T-helper 17 cell (primary cell): ENCODE measurements around the gene PCGF3. TPM values are rescaled to one million over a fixed set of nuclear protein-coding genes. Genes with fewer than 3 reads are reported as not detected.

Experiments
- ATAC-seq: fragments of 150-1000 bp; cut with Tn5 transposase; 2 replicates; pipeline ENCODE4 v1.10.0; 2021; ENCODE audit warnings: mild to moderate bottlenecking, moderate library complexity
- DNase-seq, 3 donors: peaks; one replicate each; pipeline versions ENCODE4 v3.0.0 to v3.0.0-alpha.2; 2020 to 2021
- H3K9me3 ChIP-seq: one replicate; pipeline ENCODE4 v1.7.0; 2013; ENCODE audit warnings: low read length, mild to moderate bottlenecking; ENCODE audit not compliant: control insufficient read depth, poor library complexity, severe bottlenecking
- H3K27ac Mint-ChIP-seq: one replicate; pipeline ENCODE4 v1.8.0; 2022; ENCODE audit warnings: mild to moderate bottlenecking, moderate library complexity, mixed read lengths
- H3K27me3 Mint-ChIP-seq: one replicate; pipeline ENCODE4 v1.8.0; 2022; ENCODE audit warnings: mixed read lengths
- H3K36me3 Mint-ChIP-seq: one replicate; pipeline ENCODE4 v1.8.0; 2022; ENCODE audit warnings: low read depth, mixed read lengths
- H3K4me1 Mint-ChIP-seq: one replicate; pipeline ENCODE4 v1.8.0; 2022; ENCODE audit warnings: mild to moderate bottlenecking, mixed read lengths
- H3K4me3 Mint-ChIP-seq: one replicate; pipeline ENCODE4 v1.8.0; 2022; ENCODE audit warnings: mild to moderate bottlenecking, moderate library complexity, mixed read lengths
- total RNA-seq, 4 donors: library from RNA in 2 of 4; stranded (reverse) in 2 of 4; gene quantifications; one replicate each; pipeline ENCODE4 v1.2.3 and lab custom pipeline; 2022 to 2026

The PCGF3 gene
- total RNA-seq, 2 donors from 2014 or later: 31.3 to 38.0 TPM

DNA sequence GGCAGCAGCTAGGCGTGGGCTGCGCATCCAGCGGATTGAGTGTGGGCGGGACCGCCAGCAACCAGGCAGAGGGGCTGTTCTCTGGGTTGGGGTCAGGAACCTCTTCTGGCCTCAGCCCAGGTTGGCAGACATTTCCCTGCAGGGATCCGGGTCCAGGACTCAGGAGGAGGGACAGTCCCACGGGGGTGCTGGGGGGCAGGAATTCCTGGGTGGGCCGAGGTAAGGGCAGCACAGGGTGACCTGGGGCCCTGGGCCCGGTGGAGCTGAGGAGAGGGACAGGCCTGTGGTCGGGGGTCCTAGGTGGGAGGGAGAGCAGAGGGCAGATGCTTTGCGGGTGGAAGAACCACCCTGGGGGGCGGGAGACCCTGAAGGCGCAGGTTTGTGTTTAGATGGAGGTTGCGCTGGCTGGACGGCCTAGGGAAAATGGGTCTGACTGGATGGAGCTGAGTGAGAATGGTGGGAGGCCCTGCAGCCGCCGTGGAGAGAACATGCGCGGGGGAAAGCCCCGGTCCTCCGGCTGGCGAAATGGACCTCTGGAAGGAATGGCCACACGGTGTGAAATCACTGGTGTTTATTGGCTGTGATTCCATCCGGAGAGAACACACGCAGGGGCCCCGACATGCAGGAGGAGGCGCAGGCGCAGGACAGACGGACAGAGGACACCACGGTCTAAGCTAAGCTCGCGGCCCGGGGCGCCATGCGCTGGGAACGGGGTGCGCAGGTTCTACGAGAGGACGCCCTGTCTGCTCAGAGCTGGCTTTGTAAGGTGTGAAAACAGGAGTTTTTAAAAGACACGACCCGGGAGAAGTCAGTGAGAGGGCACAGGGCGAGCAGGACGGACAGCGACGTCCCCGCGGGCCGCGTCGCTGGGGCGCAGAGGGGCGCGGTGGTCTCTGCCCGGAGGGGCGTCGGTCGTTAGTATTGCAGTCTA, 79.0 kb downstream of the PCGF3 start:
- no peak for ATAC-seq
- no peak overlapping the region for H3K27ac Mint-ChIP-seq
- DNase-seq: no peak
- peaks cover 21% of the 10 kb centered on the region for H3K27me3 Mint-ChIP-seq
- peaks cover 31% of the 10 kb centered on the region for H3K4me1 Mint-ChIP-seq
- H3K9me3 ChIP-seq: no peaks in the 10 kb centered on the region
- peaks cover 5% of the 10 kb centered on the region for H3K36me3 Mint-ChIP-seq
- peak overlapping the region; percentile 72 for H3K4me3 Mint-ChIP-seq

DNA sequence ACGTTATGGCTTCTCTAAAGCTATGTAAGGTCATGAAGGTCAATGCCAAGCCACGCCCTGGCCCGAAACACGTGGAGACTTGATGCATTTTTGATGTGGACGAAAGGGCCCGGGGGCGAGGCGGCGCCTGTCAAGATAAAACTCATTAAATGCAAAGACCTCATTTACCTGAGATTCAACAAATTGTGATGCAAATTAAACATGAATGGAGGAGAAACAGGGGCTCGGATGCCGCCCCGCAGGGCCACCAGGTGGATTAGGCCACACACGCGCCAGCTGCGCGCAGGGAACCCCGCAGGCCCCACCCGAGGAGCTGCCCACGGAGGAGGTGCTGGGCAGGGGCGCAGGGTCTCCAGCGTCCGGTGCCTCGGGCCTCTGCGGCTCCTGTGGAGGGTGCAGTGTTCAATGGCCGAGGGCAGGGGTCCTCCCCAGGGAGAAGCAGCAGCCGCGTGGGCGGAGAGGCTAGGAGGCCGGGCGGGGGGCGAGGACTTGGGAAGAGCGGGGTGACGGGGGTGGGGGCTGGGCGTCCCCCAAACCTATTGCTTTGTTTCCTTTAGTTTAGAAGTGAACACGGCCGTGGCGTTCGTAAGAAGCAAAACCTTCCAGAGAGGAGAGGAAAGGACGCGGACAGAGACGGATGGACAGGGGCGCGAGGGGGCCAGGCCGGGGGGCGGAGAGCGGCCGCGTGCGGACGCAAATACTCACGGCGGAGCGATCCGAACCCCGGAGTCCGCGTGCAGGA, 79.9 kb downstream of the PCGF3 start:
- DNase-seq (no peak), ATAC-seq (no peak)
- H3K4me1 Mint-ChIP-seq: peaks cover 22% of the 10 kb centered on the region
- peak overlapping the region; percentile 67 for H3K4me3 Mint-ChIP-seq
- peaks cover 21% of the 10 kb centered on the region for H3K27me3 Mint-ChIP-seq
- H3K36me3 Mint-ChIP-seq: peaks cover 5% of the 10 kb centered on the region
- no peak overlapping the region for H3K27ac Mint-ChIP-seq
- no peaks in the 10 kb centered on the region for H3K9me3 ChIP-seq

DNA sequence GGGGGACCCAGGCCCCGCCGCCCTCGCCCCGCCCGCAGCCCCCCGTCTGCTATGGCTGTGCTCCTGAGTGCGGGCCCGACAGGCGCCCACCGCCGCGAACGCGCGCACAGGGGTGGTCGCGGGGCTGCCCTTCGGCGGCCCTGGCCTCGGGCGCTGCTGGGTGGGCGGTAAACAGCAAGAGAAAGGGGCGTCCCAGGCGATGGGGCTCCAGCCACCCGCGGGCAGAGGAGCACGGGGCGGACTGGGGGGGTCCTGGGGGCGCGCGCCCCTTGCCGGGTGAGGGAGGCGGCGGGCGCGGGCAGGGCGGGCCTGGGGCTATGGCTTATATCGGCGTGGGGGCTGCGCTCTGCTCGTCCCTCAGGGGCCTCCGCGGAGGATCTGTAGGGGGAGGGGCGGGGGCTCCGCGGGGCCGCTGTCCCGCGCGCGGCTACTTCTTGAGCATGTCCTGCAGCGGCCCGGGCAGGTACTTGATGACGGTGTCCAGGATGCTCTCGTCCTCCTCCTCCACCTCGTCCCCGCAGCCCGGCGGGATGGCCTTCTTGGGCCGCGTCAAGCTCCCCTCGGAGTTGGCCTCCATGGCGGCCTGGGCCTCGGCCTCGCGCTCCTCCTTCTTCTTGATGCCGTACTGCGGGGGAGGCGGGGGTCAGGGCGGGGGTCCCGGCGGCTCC, 80.6 kb downstream of the PCGF3 start:
- no peak for DNase-seq
- H3K4me3 Mint-ChIP-seq: peak overlapping the region; percentile 67

DNA sequence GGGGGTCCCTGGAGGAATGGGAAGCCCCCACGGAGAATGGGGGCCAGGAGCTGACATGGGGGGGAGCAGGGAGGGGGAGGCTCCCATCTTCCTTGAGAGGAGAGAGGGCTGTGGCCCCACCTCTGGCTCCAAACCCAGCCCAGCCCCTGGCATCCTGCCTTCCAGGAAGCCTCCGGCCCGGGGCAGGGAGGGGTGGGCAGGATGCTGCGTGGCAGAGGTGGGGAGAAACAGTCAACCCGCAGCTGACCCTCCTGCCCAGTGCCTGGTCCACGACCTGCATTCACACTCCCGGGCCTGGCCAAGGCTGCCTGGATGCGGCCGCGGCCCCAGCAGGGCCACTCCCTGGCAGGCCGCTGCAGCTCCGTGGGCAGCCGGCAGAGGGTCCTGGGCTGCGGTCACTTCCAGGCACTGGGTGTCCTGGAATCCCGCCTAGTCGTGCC, 81.2 kb downstream of the PCGF3 start:
- peak overlapping the region; percentile 82 for H3K4me3 Mint-ChIP-seq
- no peak for ATAC-seq

More for the DNA sequence above, 80.6 kb downstream of the PCGF3 start:
- Mint-ChIP-seq H3K27ac (no peak overlapping the region), H3K36me3 (peaks cover 7% of the 10 kb centered on the region), H3K27me3 (peaks cover 21% of the 10 kb centered on the region), H3K4me1 (peaks cover 24% of the 10 kb centered on the region)
- no peaks in the 10 kb centered on the region for H3K9me3 ChIP-seq
- no peak for ATAC-seq

DNA sequence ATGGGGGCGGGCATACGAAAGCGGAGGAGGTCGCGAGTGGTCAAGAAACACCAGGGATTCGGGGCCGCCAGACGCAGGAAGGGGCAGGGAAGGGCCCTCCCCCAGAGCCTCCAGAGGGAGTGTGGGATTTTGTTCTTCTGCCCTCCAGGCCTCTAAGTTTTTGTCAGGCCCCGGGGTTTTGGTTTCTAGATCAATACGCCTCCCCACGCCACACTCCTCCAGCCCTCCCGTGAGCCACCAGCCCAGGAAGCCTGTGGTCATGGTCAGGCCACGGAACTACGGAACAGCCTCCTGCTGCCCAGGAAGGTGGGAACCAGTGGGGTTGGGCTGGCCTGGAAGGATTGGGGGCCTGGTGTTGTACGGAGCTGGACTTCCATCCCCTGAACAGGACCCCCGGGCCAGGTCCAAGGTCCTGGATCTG, 81.9 kb downstream of the PCGF3 start:
- no peaks in the 10 kb centered on the region for H3K9me3 ChIP-seq
- no peak for ATAC-seq
- DNase-seq: no peak
- H3K4me3 Mint-ChIP-seq: peak overlapping the region; percentile 82
- no peak overlapping the region for H3K27ac Mint-ChIP-seq
- peaks cover 21% of the 10 kb centered on the region for H3K27me3 Mint-ChIP-seq
- peaks cover 16% of the 10 kb centered on the region for H3K4me1 Mint-ChIP-seq
- peaks cover 7% of the 10 kb centered on the region for H3K36me3 Mint-ChIP-seq

More for the DNA sequence above, 81.2 kb downstream of the PCGF3 start:
- Mint-ChIP-seq H3K27me3 (peaks cover 21% of the 10 kb centered on the region), H3K36me3 (peaks cover 7% of the 10 kb centered on the region), H3K27ac (no peak overlapping the region), H3K4me1 (peaks cover 22% of the 10 kb centered on the region)
- H3K9me3 ChIP-seq: no peaks in the 10 kb centered on the region
- no peak for DNase-seq

DNA sequence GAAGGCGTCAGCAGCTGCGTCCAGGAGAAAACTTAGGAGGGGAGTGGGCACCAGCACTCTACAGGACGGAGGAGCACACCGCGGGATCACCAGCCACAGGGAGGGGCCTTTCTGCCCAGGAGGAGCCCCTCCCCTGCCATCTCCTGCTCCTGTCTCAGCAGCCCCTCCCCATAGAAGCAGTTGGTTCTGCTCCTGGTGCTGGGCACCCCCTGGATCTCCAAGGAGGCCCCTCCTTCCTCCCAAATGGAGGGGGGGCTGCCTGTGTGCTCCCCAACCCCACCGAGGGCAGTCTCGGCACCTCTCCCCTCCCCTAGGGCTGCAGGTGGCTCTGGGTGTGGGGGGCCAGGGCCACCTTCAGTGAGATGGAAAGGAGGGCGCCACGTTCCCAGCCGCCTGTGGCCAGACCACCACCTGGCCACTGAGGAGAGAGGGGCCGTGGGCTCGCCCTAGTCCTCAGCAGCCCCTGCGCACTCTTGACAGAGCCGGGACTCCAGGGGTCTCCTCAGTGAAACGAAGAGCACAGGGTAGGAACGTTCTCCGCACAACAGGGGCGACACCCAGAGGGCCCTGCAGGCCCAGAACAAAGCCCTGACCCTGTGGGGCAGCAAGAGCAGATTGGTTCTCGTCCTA, 82.5 kb downstream of the PCGF3 start:
- peaks cover 26% of the 10 kb centered on the region for H3K27me3 Mint-ChIP-seq
- peaks cover 9% of the 10 kb centered on the region for H3K36me3 Mint-ChIP-seq
- no peak for DNase-seq
- no peak for ATAC-seq
- no peak overlapping the region for H3K27ac Mint-ChIP-seq
- H3K4me3 Mint-ChIP-seq: no peak overlapping the region
- H3K9me3 ChIP-seq: no peaks in the 10 kb centered on the region
- peaks cover 22% of the 10 kb centered on the region for H3K4me1 Mint-ChIP-seq

DNA sequence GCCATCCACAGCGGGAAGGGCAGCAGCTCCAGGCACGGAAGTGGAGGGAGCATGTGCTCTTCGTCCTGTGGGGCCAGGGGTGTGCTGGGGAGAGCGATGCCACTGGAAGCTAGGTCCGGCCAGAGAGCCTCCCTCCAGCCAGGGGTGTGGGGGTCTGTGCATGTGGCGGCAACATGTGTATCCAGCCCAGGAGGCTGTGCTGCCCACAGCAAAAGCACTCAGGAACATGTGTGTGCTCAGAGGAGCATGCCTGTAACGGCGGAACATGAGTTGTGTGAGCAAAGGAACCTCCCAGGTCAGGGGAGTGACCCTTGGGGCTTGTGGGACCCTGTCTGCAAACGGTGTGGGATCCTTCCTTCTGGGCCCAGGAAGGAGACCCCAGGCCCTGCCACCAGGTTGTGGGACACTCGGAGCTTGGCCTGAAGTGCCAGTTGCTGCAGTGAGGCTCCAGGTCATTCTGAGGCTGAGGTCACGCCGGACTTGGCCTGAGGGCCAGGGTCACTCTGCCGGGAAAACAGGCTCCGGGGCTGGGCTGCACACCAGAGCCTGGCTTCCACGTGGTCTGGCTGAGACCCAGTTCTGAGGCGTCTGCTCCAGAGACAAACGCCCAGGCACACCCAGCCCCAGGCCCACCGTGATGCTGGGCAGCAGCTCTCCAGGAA, 83.1 kb downstream of the PCGF3 start:
- Mint-ChIP-seq H3K36me3 (peaks cover 9% of the 10 kb centered on the region), H3K27ac (no peak overlapping the region), H3K27me3 (peaks cover 29% of the 10 kb centered on the region), H3K4me1 (peaks cover 25% of the 10 kb centered on the region), H3K4me3 (no peak overlapping the region)
- DNase-seq (no peak), ATAC-seq (no peak)
- H3K9me3 ChIP-seq: no peaks in the 10 kb centered on the region

DNA sequence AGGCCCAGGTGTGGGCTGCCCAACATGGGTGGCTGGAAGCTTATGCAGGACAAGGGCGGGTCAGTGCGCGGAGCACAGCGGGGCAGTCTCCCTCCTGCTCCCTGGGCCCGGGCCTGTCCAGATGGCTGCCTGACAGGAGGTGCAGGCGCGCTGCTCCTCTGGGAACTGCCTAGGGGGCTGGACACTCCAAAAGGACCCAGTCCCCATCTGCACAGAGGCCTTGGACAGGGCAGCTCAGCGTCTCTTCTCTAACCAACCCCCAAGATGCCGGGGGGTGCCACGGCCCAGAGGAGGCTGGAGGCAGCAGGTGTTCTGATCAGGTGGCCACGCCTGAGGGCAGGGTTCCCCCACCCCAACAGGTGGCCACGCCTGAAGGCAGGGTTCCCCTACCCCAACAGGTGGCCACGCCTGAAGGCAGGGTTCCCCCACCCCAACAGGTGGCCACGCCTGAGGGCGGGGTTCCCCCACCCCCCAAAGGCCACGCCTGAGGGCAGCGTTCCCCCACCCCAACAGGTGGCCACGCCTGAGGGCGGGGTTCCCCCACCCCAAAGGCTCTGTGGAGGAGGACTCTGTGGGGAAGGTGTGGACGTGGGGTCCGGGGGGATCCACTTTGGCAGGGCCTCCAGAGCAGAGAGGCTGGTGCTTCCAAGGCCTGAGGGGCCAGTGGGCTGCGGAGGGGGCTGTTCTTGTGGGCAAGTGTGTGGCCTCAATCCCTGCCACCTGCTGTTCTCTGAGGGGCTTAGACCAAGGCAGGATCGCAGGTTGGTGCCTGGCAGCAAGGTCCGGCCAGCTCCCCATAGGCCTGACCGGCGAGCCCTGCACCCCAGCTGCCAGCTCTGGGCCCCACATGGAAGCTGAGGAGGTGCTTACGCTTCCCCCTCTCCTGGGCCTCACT, 84.2 kb downstream of the PCGF3 start:
- Mint-ChIP-seq H3K27ac (no peak overlapping the region), H3K4me3 (no peak overlapping the region), H3K36me3 (peaks cover 6% of the 10 kb centered on the region), H3K4me1 (peaks cover 30% of the 10 kb centered on the region), H3K27me3 (peaks cover 32% of the 10 kb centered on the region)
- ATAC-seq: no peak
- no peaks in the 10 kb centered on the region for H3K9me3 ChIP-seq
- no peak for DNase-seq

DNA sequence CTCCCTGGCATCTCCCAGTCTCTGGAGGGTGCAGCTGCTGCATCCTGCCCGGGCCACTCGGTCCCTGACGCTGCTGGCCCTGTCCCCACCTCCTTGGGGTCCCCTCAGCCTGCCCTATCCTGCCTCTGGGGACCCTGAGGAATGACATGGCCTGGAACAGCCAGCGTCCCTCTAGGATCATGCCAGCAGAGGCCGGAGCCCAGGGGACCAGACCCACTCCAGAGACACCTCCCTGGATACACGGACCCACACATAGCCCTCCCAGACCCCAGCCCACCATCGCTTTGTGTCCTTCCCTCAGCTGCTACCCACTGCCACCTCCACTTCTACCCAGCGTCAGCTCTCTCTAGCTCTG, 84.8 kb downstream of the PCGF3 start:
- Mint-ChIP-seq H3K27ac (no peak overlapping the region), H3K36me3 (peaks cover 4% of the 10 kb centered on the region), H3K27me3 (peaks cover 28% of the 10 kb centered on the region), H3K4me1 (peaks cover 27% of the 10 kb centered on the region), H3K4me3 (peak overlapping the region; percentile 63)
- no peak for ATAC-seq
- H3K9me3 ChIP-seq: no peaks in the 10 kb centered on the region
- DNase-seq: no peak

DNA sequence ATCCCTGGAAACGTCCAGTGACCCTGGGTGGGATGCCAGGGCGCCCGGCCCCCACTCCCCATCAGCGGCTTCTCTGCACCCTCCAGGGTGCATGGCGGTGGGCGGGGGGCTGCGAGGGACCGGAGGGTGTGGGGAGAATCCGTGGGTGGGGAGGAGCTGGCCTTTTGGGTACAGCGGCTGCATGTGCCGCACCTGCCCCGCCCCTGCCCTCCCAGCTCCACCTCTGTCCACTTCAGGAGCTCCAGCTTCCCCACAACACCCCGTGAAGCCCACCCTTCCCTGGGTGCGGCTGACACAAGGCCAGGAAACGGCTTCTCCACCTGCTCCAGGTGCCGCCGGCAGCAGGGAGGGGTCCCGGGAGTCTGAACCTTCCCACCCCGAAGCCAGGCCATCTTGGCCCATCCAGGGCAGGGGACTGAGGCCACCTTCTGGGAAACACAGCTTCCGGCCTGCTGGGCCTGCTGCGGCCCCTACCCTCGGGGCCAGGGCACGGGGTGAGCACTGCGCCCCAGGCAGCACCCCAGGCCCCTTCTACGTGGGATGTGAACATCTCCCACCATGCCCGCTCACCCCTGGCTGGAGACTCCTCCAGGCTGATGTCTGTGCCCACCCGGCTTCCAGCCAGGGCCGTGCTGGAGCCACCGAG, 85.7 kb downstream of the PCGF3 start:
- ATAC-seq (no peak), DNase-seq (no peak)
- no peak overlapping the region for H3K4me3 Mint-ChIP-seq
- peaks cover 27% of the 10 kb centered on the region for H3K4me1 Mint-ChIP-seq
- peaks cover 27% of the 10 kb centered on the region for H3K27me3 Mint-ChIP-seq
- H3K36me3 Mint-ChIP-seq: peaks cover 4% of the 10 kb centered on the region
- no peaks in the 10 kb centered on the region for H3K9me3 ChIP-seq
- H3K27ac Mint-ChIP-seq: no peak overlapping the region

DNA sequence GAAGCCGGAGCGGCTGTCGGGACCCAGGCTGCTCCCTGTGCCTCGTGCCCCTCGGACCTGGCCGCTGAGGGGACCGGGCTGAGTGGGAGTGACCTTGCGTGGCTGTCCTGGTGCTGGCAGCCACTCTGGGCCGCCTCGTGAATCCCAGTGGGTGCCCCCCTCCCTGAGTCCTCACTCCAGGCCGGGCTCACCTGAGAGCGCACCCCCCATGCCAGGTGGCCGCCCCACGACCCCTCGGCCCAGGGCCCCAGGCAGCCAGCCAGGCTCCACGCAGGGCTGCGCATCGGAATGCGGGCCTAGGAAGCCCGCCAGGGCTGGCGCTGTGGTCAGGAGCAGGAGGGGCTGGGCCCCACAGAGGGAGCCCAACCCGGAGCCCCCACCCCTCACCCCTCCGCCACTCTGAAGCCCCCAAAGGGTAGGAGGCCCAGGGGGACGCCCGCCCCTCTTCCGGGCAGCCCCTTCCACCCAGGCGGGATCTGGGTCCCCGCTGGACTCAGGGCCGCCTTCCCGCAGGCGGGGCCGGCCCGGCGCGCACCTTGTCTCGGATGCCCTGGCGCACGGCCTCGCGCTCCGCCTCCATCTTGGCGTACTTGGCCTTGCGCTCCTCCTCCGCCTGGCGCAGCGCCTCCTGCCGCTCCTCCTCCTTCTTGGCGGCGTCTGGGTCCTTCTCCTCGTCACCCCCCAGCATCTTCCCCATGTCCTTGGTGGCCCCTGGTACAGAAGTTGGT, 86.4 kb downstream of the PCGF3 start:
- Mint-ChIP-seq H3K27me3 (peaks cover 27% of the 10 kb centered on the region), H3K4me3 (peak overlapping the region; percentile 93), H3K27ac (peak overlapping the region; percentile 73), H3K4me1 (peaks cover 27% of the 10 kb centered on the region), H3K36me3 (peaks cover 4% of the 10 kb centered on the region)
- DNase-seq (peak in 2 of 3 donors; percentile 33 to 45), ATAC-seq (peak; percentile 76)
- no peaks in the 10 kb centered on the region for H3K9me3 ChIP-seq
